Right cardiac atrium (tissue), 5 donors: Measurements from ENCODE around the gene NR2C2AP. TPM values are rescaled to one million over a fixed set of nuclear protein-coding genes. Genes with fewer than 3 reads are reported as not detected.

Source experiments
- ATAC-seq, 2 donors: fragments of 200-7000 bp; cut with Tn5 transposase; one replicate each; pipeline versions ENCODE4 v1.8.0 to v1.9.1; 2020; ENCODE audit warnings: moderate library complexity in 2 of 2, mild to moderate bottlenecking in 1 of 2
- DNase-seq, 3 donors: peaks; one replicate each; pipeline ENCODE4 v3.0.0-alpha.2; 2020
- H3K27ac ChIP-seq: one replicate; pipeline ENCODE4 v1.5.1; 2013; ENCODE audit warnings: mild to moderate bottlenecking, low read length, control low read depth, moderate library complexity
- H3K27me3 ChIP-seq: one replicate; pipeline ENCODE4 v1.6.1; 2013; ENCODE audit not compliant: control insufficient read depth, insufficient read depth
- H3K4me1 ChIP-seq: one replicate; pipeline ENCODE4 v1.6.1; 2013; ENCODE audit warnings: low read length; ENCODE audit not compliant: control insufficient read depth, insufficient read depth
- H3K4me3 ChIP-seq: one replicate; pipeline ENCODE4 v1.5.1; 2013; ENCODE audit warnings: low read length, control low read depth
- H3K9me3 ChIP-seq: one replicate; pipeline ENCODE4 v1.6.1; 2013; ENCODE audit warnings: low read length; ENCODE audit not compliant: control insufficient read depth
- WGBS: extraction: QIAGEN DNeasy Blood & Tissue Kit; methylation state at CpG from one replicate; pipeline ENCODE4 v1.1.7; 2013; 5-methylcytosine and 5-hydroxymethylcytosine counted together
- intact Hi-C, 4 donors: fragments of 100-400 bp; cut with DNase I; formaldehyde crosslinking; loops; one replicate each; pipeline versions ENCODE4 v1.11.0 to v1.14.0; 2022 to 2023
- polyA plus RNA-seq: library from polyadenylated mRNA; stranded (reverse); fragments of 200-250 nt; gene quantifications from one replicate; pipeline ENCODE4 v1.2.3, GENCODE V29; 2013
- total RNA-seq, 4 donors: library from RNA; stranded (reverse); fragmentation: NEBNext Ultra II Directional; extraction: Animal tissue kit (Norgen Biotek cat#: 25700); gene quantifications; one replicate each; pipeline ENCODE4 v1.2.1, GENCODE V29; 2021
- donor health status: healthy with polysubstance abuse.
- donor health status: DM: no; HTN: yes; CAD: no.
- donor health status: DM: no; HTN: no; CAD: no.
- donor health status: DM: no; HTN: yes; CAD: no; lungs with severe emphysema.
- donor health status: DM: yes; HTN: yes; CAD: no.

The NR2C2AP gene
- total and polyA plus RNA-seq, 5 donors: 6.4 to 10.0 (median 6.9) TPM

- H3K4me3 ChIP-seq: no peak overlapping the region
- WGBS: 3% methylated on average over 8 of the region's 8 CpGs
- ATAC-seq: peak; percentile 45 to 58
- H3K27ac ChIP-seq: no peak overlapping the region
- no peaks in the 10 kb centered on the region for H3K4me1 ChIP-seq
- H3K27me3 ChIP-seq: no peaks in the 10 kb centered on the region
- intact Hi-C loops: no loop called here
- H3K9me3 ChIP-seq: no peaks in the 10 kb centered on the region
- peak in 1 of 3 donors; percentile 76 for DNase-seq
Measured at GRCh38 chr19:19214892-19215291, 11.7 kb upstream of the NR2C2AP start.

GRCh38 chr19:19214159-19214490, 10.9 kb upstream of the NR2C2AP start:
- intact Hi-C loops: no loop called here
- Histone ChIP-seq H3K4me1 (no peaks in the 10 kb centered on the region), H3K27me3 (no peaks in the 10 kb centered on the region), H3K9me3 (no peaks in the 10 kb centered on the region), H3K27ac (no peak overlapping the region), H3K4me3 (no peak overlapping the region)
- DNase-seq (no peak), ATAC-seq (no peak)
- 5% methylated on average over 5 of the region's 5 CpGs for WGBS

GRCh38 chr19:19213426-19214158, 10.4 kb upstream of the NR2C2AP start:
- Histone ChIP-seq H3K4me1 (no peaks in the 10 kb centered on the region), H3K27me3 (no peaks in the 10 kb centered on the region), H3K27ac (no peak overlapping the region), H3K9me3 (no peaks in the 10 kb centered on the region), H3K4me3 (no peak overlapping the region)
- ATAC-seq (peak in 1 of 2 donors; percentile 10), DNase-seq (no peak)
- intact Hi-C loops: no loop called here
- 46% methylated on average over 21 of the region's 21 CpGs for WGBS

DNA sequence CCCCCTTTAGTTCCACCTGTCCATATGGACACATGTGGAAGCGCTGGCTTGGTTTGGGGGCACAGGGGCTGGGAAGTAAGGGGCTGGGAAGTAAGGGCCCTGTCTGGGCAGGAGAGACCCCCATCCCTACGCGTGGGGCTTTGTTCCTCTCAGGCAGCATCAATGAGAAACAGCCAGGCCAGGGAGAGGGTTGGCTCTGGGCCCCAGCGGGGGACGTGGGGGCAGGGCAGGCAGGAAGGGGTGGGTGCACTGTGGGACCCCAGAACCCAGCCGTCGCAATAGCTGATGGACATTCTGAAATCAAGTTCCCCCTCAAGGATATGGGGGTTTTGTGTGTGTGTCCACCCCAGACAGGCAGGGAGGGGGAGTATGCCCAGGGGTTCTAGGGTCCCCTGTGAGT, 9.7 kb upstream of the NR2C2AP start:
- H3K4me3 ChIP-seq: no peak overlapping the region
- DNase-seq: no peak
- whole genome bisulfite sequencing: 11% methylated on average over 7 of the region's 7 CpGs
- no peaks in the 10 kb centered on the region for H3K4me1 ChIP-seq
- H3K27ac ChIP-seq: no peak overlapping the region
- intact Hi-C loops: no loop called here
- no peak for ATAC-seq
- no peaks in the 10 kb centered on the region for H3K27me3 ChIP-seq
- no peaks in the 10 kb centered on the region for H3K9me3 ChIP-seq

DNA sequence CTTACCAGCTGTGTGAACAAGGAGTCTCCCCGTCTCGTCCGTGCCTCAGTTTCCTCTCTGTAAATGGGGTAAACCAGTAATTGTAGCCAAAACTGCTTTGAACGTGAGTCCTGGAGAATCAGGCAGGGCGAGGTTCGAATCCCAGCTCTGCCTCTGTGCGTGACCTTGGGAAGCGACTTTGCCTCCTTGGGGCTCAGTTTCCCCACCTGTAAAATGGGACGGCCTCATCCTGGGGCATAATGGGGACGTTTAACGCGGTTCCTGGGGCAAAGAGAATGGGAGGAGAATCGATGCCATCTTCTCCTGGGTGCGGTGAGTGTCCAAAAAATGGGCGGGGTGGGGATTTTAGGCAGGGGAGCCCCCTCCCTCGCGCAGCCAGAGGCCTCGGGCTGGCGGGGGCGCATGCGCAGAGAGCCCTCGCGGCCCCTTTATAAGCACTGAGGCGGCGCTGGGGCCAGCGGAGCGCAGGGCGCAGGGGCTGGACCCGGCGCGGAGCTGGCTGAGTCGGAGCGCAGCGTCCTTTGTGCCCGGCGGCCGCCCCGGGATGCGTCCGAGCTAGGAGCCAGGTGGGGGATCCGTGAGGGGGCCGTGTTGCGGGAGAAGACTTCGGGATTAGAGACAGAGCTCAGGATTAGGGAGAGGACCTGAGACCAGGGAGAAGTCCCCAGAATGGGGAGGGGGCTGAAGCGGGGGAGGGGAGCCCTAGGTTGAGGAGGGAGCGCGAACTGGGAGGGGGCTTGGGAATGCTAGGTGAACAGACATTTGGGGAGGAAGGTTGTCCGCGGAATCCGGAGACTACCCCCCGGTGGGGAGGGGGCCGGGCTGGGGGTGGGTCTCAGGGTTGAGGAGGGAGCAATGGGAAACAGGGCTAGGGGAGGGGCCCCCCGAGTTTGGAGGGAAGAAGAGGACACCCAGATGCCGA, 8.5 kb upstream of the NR2C2AP start, which contains the start of gene NCAN:
Gene NCAN (plus strand): TSS at position 460 of the 922 bp plus-strand sequence. CDS start 4,996 bp downstream, outside the sequence.
- WGBS: 8% methylated on average over 54 of the region's 54 CpGs
- ATAC-seq (no peak), DNase-seq (no peak)
- H3K9me3 ChIP-seq: no peaks in the 10 kb centered on the region
- no peaks in the 10 kb centered on the region for H3K27me3 ChIP-seq
- no peak within 1 kb of the TSS for H3K4me3 ChIP-seq
- no peaks in the 10 kb centered on the region for H3K4me1 ChIP-seq
- H3K27ac ChIP-seq: no peak within 1 kb of the TSS
- intact Hi-C loops: no loop called here

DNA sequence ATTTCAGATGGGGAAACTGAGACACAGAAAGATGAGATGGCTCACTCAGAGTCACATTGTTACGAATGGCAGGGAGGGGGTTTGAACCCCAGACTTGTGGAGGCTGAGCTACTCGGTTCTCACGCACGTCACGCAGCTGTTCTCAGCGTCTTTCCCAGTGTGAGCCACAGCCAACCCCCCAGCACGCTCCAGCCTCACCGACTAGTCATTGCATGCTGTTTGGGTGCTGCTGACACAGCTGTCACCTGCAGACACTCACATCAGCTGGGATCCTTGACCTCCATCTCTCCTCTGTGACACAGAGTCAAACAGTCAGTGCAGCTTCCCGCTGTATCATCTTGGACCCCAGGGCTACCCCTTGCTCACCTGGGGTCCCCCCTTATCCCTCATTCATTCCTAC, 6.2 kb upstream of the NR2C2AP start:
- Histone ChIP-seq H3K4me1 (no peaks in the 10 kb centered on the region), H3K9me3 (no peaks in the 10 kb centered on the region), H3K27me3 (no peaks in the 10 kb centered on the region), H3K4me3 (no peak overlapping the region), H3K27ac (no peak overlapping the region)
- DNase-seq: peak in 1 of 3 donors; percentile 4
- intact Hi-C loops: no loop called here
- WGBS: 60% methylated on average over 9 of the region's 9 CpGs
- no peak for ATAC-seq

GRCh38 chr19:19207637-19208572, 4.7 kb upstream of the NR2C2AP start:
- no peaks in the 10 kb centered on the region for H3K27me3 ChIP-seq
- WGBS: 48% methylated on average over 8 of the region's 8 CpGs
- no peaks in the 10 kb centered on the region for H3K4me1 ChIP-seq
- no peak overlapping the region for H3K27ac ChIP-seq
- intact Hi-C loops: no loop called here
- ATAC-seq (no peak), DNase-seq (peak in 1 of 3 donors; percentile 31)
- no peak overlapping the region for H3K4me3 ChIP-seq
- no peaks in the 10 kb centered on the region for H3K9me3 ChIP-seq

- ATAC-seq (no peak), DNase-seq (peak in 1 of 3 donors; percentile 7)
- WGBS: 57% methylated on average over 5 of the region's 5 CpGs
- intact Hi-C loops: no loop called here
- H3K4me1 ChIP-seq: peaks cover 4% of the 10 kb centered on the region
- H3K9me3 ChIP-seq: no peaks in the 10 kb centered on the region
- H3K27ac ChIP-seq: no peak overlapping the region
- no peaks in the 10 kb centered on the region for H3K27me3 ChIP-seq
- no peak overlapping the region for H3K4me3 ChIP-seq
Measured at GRCh38 chr19:19206938-19207337, 3.7 kb upstream of the NR2C2AP start.

DNA sequence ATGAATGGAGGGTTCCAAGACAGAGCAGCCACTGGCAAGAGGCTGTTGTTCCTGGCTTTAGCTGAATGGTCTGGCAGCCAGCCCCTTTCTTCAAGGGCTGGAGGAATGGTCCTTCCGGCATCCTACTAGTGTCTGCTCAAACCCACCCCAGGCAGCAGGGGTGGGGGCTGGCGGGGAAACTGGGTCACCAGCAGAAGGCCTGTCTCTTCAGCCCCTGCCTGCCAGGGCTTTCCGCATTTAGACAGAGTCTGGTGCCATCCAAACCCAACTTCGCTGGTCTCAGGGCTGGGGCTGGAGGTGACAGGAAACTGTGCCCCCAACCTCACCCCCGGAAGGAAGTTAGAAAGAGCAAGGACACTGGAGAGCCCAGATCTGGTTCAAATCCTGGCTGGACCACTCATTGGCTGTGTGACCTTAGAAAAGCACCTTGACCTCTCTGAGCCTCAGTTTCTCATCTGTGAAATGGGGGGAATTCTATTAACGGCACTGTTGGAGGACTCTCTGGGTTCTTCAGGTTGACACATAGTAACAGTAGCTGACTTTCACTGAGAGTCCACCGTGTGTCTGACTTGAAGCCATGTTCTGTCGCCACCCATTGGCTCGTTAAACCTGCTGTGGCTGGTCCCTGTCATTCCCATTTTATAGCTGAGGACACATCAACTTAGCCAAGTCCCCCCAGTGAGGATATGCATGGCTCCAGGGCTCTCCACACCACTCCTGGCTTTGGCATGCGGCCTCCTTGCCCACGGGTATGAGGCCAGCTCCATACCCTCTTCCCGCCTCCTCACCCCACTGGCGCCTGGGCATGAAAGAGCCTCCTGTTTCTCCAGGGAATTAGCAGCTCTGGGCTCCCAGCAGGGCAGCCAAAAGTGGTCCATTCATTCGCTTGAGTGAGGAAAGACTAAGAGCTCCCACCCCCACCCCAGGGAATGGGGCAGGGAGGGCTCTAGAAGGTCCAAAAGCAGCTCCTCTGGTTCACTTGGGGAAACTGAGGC, 2.5 kb upstream of the NR2C2AP start:
- WGBS: 39% methylated on average over 14 of the region's 14 CpGs
- H3K4me3 ChIP-seq: no peak overlapping the region
- no peak for ATAC-seq
- H3K9me3 ChIP-seq: no peaks in the 10 kb centered on the region
- no peak overlapping the region for H3K27ac ChIP-seq
- intact Hi-C loops: no loop called here
- H3K4me1 ChIP-seq: peaks cover 4% of the 10 kb centered on the region
- peak in 1 of 3 donors; percentile 54 for DNase-seq
- H3K27me3 ChIP-seq: no peaks in the 10 kb centered on the region

GRCh38 chr19:19204181-19204580, 967 bp upstream of the NR2C2AP start:
- no peak overlapping the region for H3K27ac ChIP-seq
- 72% methylated on average over 13 of the region's 13 CpGs for WGBS
- peaks cover 4% of the 10 kb centered on the region for H3K4me1 ChIP-seq
- no peak overlapping the region for H3K4me3 ChIP-seq
- intact Hi-C loops: no loop called here
- no peaks in the 10 kb centered on the region for H3K27me3 ChIP-seq
- H3K9me3 ChIP-seq: no peaks in the 10 kb centered on the region
- DNase-seq (no peak), ATAC-seq (no peak)
